GM18526 (cell line): ENCODE results near the gene NEDD4.

Experiments
- POLR2A ChIP-seq: IDR thresholded peaks from 3 replicates; pipeline ENCODE4 v1.6.1; 2011; ENCODE audit not compliant: insufficient read length; ENCODE audit errors: extremely low read depth

NEDD4 gene

GRCh38 chr15:55820043-55820442 is 173.4 kb downstream of the NEDD4 start:
- TF ChIP-seq POLR2A = no peak

GRCh38 chr15:55819397-55820034 is 173.9 kb downstream of the NEDD4 start:
- TF ChIP-seq POLR2A = no peak

GRCh38 chr15:55816017-55816416 is 177.4 kb downstream of the NEDD4 start:
- TF ChIP-seq POLR2A = no peak

GRCh38 chr15:55802600-55803376 is 190.6 kb downstream of the NEDD4 start:
- TF ChIP-seq POLR2A = no peak

- TF ChIP-seq POLR2A = no peak
Observed at GRCh38 chr15:55800216-55800615, 193.2 kb downstream of the NEDD4 start.

- no peak for TF ChIP-seq POLR2A
Observed at GRCh38 chr15:55799291-55800212, 193.9 kb downstream of the NEDD4 start.

- TF ChIP-seq POLR2A = no peak
Observed at GRCh38 chr15:55796321-55796965, 197.0 kb downstream of the NEDD4 start.

GRCh38 chr15:55795031-55795430 is 198.4 kb downstream of the NEDD4 start:
- no peak for TF ChIP-seq POLR2A

- TF ChIP-seq POLR2A = no peak
Observed at GRCh38 chr15:55791551-55792400, 201.6 kb downstream of the NEDD4 start.

- TF ChIP-seq POLR2A = no peak
Observed at GRCh38 chr15:55789066-55789660, 204.2 kb downstream of the NEDD4 start.

GRCh38 chr15:55786341-55786740 is 207.1 kb downstream of the NEDD4 start:
- no peak for TF ChIP-seq POLR2A

GRCh38 chr15:55784286-55784685 is 209.1 kb downstream of the NEDD4 start:
- no peak for TF ChIP-seq POLR2A

- no peak for TF ChIP-seq POLR2A
Observed at GRCh38 chr15:55782901-55783300, 210.5 kb downstream of the NEDD4 start.

- no peak for TF ChIP-seq POLR2A
Observed at GRCh38 chr15:55780292-55780691, 213.1 kb downstream of the NEDD4 start.

GRCh38 chr15:55778932-55779331 is 214.5 kb downstream of the NEDD4 start:
- no peak for TF ChIP-seq POLR2A
